ENCODE results near the gene ATP23. TPM values are rescaled to one million over a fixed set of nuclear protein-coding genes. Genes with fewer than 3 reads are reported as not detected.

ATP23 gene
- total RNA-seq, 1 donor from 2014 or later: 2.6 TPM

DNA sequence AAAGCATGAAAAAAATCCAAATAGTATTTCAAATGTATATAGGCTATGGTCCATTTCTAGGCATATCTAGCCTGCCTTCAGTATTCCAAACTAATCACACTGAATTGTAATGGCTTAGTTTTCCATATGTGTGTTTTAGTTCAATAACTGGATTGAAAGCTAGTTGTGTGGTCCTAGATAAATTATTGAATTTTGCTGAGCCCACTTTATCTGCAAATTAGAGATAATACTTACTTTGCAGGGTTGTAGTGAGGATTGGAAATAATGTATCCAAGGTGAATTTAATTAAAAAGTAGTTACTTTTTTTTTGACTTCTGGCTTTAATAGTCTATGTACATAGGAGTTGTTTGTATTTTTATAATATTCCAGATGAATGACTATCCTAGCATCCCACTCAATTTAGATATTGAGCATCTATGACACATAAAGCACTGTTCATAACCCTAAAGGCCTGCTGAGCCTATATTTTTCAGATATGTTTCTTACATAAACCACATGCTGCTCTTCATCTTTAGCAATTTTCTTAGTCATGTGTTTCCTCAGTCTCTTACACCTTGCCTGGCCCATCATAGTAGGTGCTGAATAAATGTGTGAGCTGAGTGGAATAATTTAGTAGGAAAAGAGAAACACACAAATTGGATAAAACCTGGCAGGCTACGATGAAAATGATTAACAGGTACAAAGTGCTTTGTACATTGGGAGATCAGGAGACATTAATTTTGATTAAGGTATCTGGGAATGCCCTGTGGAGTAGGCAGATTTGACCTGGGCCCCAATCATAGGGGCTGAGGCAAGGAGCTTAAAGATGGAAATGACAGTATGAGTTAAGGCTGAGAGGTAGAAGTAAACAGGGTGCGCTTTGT, 1.1 kb upstream of the ATP23 start:
- Mint-ChIP-seq H3K27ac (ENCODE audit: unreplicated experiment) (peak overlapping the region; percentile 92), H3K4me1 (ENCODE audit: unreplicated experiment) (peaks cover 30% of the 10 kb centered on the region), H3K9me3 (ENCODE audit: unreplicated experiment) (no peaks in the 10 kb centered on the region), H3K36me3 (ENCODE audit: unreplicated experiment) (no peaks in the 10 kb centered on the region), H3K27me3 (ENCODE audit: unreplicated experiment) (peaks cover 4% of the 10 kb centered on the region), H3K4me3 (ENCODE audit: unreplicated experiment) (peak overlapping the region; percentile 90)
- no peak for DNase-seq (ENCODE audit: extremely low spot score, unreplicated experiment)
- TF ChIP-seq, protein P1, sequence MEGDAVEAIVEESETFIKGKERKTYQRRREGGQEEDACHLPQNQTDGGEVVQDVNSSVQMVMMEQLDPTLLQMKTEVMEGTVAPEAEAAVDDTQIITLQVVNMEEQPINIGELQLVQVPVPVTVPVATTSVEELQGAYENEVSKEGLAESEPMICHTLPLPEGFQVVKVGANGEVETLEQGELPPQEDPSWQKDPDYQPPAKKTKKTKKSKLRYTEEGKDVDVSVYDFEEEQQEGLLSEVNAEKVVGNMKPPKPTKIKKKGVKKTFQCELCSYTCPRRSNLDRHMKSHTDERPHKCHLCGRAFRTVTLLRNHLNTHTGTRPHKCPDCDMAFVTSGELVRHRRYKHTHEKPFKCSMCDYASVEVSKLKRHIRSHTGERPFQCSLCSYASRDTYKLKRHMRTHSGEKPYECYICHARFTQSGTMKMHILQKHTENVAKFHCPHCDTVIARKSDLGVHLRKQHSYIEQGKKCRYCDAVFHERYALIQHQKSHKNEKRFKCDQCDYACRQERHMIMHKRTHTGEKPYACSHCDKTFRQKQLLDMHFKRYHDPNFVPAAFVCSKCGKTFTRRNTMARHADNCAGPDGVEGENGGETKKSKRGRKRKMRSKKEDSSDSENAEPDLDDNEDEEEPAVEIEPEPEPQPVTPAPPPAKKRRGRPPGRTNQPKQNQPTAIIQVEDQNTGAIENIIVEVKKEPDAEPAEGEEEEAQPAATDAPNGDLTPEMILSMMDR (IDR thresholded peaks at IDR 0.05): no peak

DNA sequence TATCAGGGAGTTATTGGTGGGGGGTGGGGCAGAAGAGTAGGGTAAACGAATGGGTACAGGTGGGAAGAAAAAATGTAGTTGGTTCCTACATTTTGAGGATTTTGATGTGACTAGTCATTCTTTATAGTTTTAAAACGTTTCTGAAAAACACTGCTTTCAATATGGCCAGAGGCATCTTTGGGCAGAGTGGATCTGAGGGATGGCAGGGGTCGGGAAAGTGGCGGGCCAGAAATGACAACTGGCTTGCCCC, 527 bp upstream of the ATP23 start:
- Mint-ChIP-seq H3K27me3 (ENCODE audit: unreplicated experiment) (peaks cover 4% of the 10 kb centered on the region), H3K4me1 (ENCODE audit: unreplicated experiment) (peaks cover 25% of the 10 kb centered on the region), H3K36me3 (ENCODE audit: unreplicated experiment) (no peaks in the 10 kb centered on the region), H3K9me3 (ENCODE audit: unreplicated experiment) (no peaks in the 10 kb centered on the region), H3K4me3 (ENCODE audit: unreplicated experiment) (peak overlapping the region; percentile 90), H3K27ac (ENCODE audit: unreplicated experiment) (peak overlapping the region; percentile 92)
- no peak for DNase-seq (ENCODE audit: extremely low spot score, unreplicated experiment)
- TF ChIP-seq, protein P1 (IDR thresholded peaks at IDR 0.05): no peak

DNA sequence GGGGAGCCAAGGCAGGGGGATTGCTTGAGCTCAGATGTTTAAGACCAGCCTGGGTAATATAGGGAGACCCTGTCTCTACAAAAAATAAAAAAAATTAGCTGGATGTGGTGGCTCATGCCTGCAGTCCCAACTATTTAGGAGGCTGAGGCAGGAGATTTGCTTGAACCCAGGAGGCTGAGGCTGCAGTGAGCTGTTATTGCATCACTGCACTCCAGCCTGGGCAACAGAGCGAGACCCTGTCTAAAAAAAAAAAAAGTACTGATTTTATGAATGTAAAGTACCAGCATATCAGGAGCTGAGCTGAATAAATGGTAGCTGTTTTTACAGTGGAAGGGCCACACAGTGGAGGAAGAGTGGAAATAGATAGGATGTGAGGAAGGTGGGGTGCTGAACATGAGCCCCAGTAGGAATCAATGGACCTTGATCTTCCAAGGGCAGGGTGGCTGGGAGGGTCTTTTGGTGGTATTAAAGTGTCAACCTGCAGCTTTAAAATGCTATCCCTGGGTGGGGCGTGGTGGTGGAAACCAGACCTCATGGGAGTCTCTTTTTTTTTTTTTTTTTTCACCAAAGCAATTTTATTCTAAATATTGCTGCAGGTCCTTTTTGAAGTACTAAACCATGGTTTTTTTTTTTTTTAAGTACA, 2.2 kb downstream of the ATP23 start:
- Mint-ChIP-seq H3K27ac (ENCODE audit: unreplicated experiment) (no peak overlapping the region), H3K36me3 (ENCODE audit: unreplicated experiment) (no peaks in the 10 kb centered on the region), H3K27me3 (ENCODE audit: unreplicated experiment) (no peaks in the 10 kb centered on the region), H3K4me1 (ENCODE audit: unreplicated experiment) (peaks cover 18% of the 10 kb centered on the region), H3K9me3 (ENCODE audit: unreplicated experiment) (no peaks in the 10 kb centered on the region), H3K4me3 (ENCODE audit: unreplicated experiment) (no peak overlapping the region)
- no peak for DNase-seq (ENCODE audit: extremely low spot score, unreplicated experiment)
- TF ChIP-seq, protein P1 (IDR thresholded peaks at IDR 0.05): no peak

DNA sequence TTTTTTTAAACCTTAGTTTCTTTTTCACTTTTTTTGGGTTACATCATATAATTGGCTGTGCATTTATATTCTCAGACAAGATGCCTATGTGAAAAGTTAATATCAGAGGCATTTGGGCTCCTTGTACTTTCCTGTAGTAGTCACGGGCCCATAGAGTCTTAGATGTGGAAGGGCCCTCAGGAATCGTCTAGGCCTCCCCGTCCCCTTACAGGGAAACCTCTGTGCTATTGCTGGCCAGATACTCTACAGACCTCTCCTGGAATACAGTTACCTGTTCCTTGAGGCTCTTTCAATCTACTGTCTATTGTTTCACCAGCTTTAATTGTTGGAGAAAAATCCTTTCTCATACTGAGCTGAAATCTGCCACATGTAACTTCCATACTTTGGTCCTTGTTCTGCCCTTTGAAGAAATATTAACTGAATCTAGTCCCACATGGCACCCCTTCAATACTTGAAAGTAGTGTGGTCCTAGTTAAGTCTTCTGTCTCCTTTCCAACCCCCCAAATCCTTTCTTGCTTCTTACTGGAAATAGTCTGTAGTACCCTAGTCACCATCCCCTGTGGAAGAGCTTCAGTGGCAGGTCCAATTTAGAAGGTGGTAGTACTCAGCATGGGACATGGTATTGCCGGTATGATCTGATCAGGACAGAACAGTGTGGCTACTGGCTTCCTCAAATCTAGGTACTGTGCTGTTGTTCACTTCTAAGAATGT, 3.1 kb downstream of the ATP23 start:
- DNase-seq (ENCODE audit: extremely low spot score, unreplicated experiment): no peak
- TF ChIP-seq, protein P1 (IDR thresholded peaks at IDR 0.05): no peak
- H3K4me1 Mint-ChIP-seq (ENCODE audit: unreplicated experiment): peaks cover 18% of the 10 kb centered on the region
- no peak overlapping the region for H3K27ac Mint-ChIP-seq (ENCODE audit: unreplicated experiment)
- H3K27me3 Mint-ChIP-seq (ENCODE audit: unreplicated experiment): no peaks in the 10 kb centered on the region
- no peak overlapping the region for H3K4me3 Mint-ChIP-seq (ENCODE audit: unreplicated experiment)
- no peaks in the 10 kb centered on the region for H3K9me3 Mint-ChIP-seq (ENCODE audit: unreplicated experiment)
- H3K36me3 Mint-ChIP-seq (ENCODE audit: unreplicated experiment): no peaks in the 10 kb centered on the region

GRCh38 chr12:57952766-57953165, 11.4 kb downstream of the ATP23 start:
- H3K36me3 Mint-ChIP-seq (ENCODE audit: unreplicated experiment): peaks cover 26% of the 10 kb centered on the region
- no peaks in the 10 kb centered on the region for H3K27me3 Mint-ChIP-seq (ENCODE audit: unreplicated experiment)
- TF ChIP-seq, protein P1 (IDR thresholded peaks at IDR 0.05): no peak
- no peaks in the 10 kb centered on the region for H3K4me1 Mint-ChIP-seq (ENCODE audit: unreplicated experiment)
- no peak for DNase-seq (ENCODE audit: extremely low spot score, unreplicated experiment)
- H3K9me3 Mint-ChIP-seq (ENCODE audit: unreplicated experiment): peaks cover 5% of the 10 kb centered on the region
- no peak overlapping the region for H3K4me3 Mint-ChIP-seq (ENCODE audit: unreplicated experiment)
- H3K27ac Mint-ChIP-seq (ENCODE audit: unreplicated experiment): no peak overlapping the region

Data from osteocyte (in vitro differentiated cells).